ENCODE data around the gene BDP1.
"Not testable (repeated sequence)": the region's sequence is repeated elsewhere in the genome, so short reads cannot be mapped to it uniquely, and the experiment has no call there.

BDP1 gene

DNA sequence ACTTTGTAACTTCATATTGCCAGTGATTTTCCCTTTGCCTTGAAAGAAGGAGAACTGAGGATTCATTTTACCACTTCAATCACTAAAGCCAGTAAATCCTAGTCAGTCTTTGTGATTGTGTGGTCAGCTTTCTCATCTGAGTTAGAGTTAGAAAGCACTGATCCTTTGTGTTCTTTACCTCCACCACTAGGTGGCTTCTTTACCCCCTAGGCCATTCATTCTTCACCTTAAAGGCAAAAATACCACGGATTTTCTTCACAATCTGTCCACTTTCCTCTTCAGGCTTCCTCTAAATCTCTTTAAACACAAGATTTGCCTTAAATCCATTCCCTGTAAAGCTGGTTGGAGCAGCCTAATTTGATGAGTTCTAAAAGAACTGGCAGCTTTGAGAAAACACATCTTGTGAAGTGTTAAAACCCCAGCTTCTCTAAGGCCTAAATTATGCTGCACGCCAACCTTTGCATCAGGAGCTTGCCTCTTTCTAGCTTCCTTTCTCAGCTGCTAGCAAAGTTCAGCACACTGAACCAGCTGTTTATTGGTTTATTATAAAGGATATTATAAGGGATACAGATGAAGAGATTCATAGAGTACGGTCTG is 20.4 kb downstream of the BDP1 start:
- Histone ChIP-seq H3K9ac (ENCODE audit: low read length) (no peak overlapping the region), H3K4me3 (ENCODE audit: low read length) (no peak overlapping the region), H3K4me1 (ENCODE audit: control insufficient read depth, insufficient read depth, low read length) (peaks cover 12% of the 10 kb centered on the region), H3K27me3 (replicated peaks; ENCODE audit: control insufficient read depth, insufficient read depth, low read length) (no peaks in the 10 kb centered on the region), H3K36me3 (ENCODE audit: control insufficient read depth, insufficient read depth, low read length, severe bottlenecking) (peaks cover 39% of the 10 kb centered on the region), H3K9me3 (ENCODE audit: control insufficient read depth, low read length) (no peaks in the 10 kb centered on the region)
- DNase-seq (ENCODE audit: low read depth) = peak; percentile 36

DNA sequence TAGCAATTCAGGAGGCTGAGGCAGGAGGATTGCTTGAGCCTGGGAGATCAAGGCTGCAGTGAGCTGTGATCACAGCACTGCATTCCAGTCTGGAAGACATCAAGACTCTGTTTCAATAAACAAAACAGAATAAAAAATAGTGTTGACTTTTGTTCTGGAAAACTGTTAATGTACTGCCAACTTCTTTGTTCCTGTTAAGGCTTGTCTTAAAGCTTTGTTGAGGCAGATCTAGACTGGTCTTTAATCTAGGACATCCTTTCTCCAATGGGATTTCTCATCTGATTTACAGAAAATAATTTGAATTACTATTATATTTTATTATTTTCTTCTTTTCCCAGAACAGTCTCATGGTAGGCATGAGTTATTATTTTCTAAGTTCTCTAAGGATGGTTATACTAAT is 26.0 kb downstream of the BDP1 start:
- no peaks in the 10 kb centered on the region for H3K9me3 ChIP-seq (ENCODE audit: control insufficient read depth, low read length)
- no peak overlapping the region for H3K9ac ChIP-seq (ENCODE audit: low read length)
- no peak overlapping the region for H3K4me3 ChIP-seq (ENCODE audit: low read length)
- H3K4me1 ChIP-seq (ENCODE audit: control insufficient read depth, insufficient read depth, low read length) = peaks cover 21% of the 10 kb centered on the region
- H3K27me3 ChIP-seq (replicated peaks; ENCODE audit: control insufficient read depth, insufficient read depth, low read length) = no peaks in the 10 kb centered on the region
- peaks cover 51% of the 10 kb centered on the region for H3K36me3 ChIP-seq (ENCODE audit: control insufficient read depth, insufficient read depth, low read length, severe bottlenecking)
- DNase-seq (ENCODE audit: low read depth) = no peak

DNA sequence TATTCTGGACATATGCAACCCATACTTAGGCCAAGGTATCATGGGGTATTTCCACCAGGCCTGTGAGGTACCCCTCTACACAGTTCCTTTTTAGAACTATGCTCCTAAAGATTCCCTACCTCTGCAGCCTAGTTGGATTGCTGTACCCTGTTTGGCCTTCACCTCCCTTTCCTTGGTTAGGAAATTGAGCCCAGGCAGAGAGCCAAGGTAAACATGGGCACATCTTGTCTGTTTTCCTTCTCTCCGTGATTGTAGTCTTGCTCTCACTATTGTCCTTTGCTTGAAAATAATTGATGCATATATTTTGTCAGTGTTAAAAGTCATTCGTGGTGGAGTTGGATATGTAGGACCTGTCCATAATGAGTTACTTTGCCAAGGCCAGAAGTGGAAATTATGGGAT is 26.7 kb downstream of the BDP1 start:
- peaks cover 21% of the 10 kb centered on the region for H3K4me1 ChIP-seq (ENCODE audit: control insufficient read depth, insufficient read depth, low read length)

DNA sequence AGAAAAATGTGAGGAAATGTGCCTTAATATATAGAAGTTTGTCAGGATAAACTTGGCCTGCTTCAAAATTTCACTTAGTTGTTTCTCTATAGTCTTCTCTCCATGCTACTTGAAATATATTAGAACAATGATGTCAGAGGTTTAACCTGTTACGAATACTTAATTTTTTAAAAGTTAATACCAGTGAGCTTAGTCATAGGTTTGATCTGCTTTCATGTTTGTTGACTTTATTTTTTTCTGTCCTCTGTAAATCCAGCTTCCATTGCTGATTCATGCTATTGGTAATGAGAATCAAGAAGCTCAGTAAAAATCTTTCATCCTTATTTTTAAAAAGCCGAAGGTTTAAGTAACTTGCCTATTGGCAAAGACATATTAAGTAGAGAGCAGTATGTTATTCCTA is 27.9 kb downstream of the BDP1 start:
- DNase-seq (ENCODE audit: low read depth) = peak; percentile 55

More for the DNA sequence above, 26.7 kb downstream of the BDP1 start:
- H3K9me3 ChIP-seq (ENCODE audit: control insufficient read depth, low read length) = no peaks in the 10 kb centered on the region
- H3K36me3 ChIP-seq (ENCODE audit: control insufficient read depth, insufficient read depth, low read length, severe bottlenecking) = peaks cover 58% of the 10 kb centered on the region
- no peak overlapping the region for H3K9ac ChIP-seq (ENCODE audit: low read length)
- no peaks in the 10 kb centered on the region for H3K27me3 ChIP-seq (replicated peaks; ENCODE audit: control insufficient read depth, insufficient read depth, low read length)
- DNase-seq (ENCODE audit: low read depth) = peak; percentile 72
- no peak overlapping the region for H3K4me3 ChIP-seq (ENCODE audit: low read length)

DNA sequence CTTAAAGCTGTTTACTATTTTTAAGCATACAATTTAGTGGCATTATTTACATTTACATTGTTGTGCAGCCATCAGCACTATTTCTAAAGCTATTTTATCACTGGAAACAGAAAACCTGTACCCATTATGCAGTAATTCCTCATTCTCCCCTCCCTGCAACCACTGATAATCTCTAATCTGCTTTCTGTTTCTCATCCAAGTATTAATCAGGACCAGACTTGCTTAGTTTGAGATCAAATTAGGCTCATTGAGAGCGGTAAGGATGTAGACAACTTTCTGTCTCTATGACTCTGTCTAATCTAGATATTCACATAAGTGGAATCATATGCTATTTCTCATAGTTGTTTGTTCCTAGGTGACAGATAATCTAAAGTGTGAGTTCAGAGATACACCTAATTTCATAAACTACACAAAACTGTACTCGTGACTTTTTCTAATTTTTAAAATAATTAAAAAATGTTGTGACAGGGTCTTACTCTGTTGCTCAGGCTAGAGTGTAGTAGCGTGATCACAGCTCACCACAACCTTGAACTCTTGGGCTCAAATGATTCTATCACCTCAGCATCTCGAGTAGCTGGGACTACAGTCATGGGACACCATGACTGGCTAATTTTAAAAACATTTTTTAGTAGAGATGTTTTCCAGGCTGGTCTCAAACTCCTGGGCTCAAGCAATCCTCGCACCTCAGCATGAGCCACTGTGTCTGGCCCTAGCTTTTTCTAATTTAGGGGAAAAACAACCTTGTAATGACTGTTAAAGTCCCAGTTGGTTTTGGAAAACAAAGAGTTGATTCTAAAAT is 37.6 kb downstream of the BDP1 start:
- DNase-seq (ENCODE audit: low read depth) = no peak
- Histone ChIP-seq H3K27me3 (replicated peaks; ENCODE audit: control insufficient read depth, insufficient read depth, low read length) (no peaks in the 10 kb centered on the region), H3K4me3 (ENCODE audit: low read length) (no peak overlapping the region), H3K9ac (ENCODE audit: low read length) (no peak overlapping the region), H3K36me3 (ENCODE audit: control insufficient read depth, insufficient read depth, low read length, severe bottlenecking) (peaks cover 85% of the 10 kb centered on the region), H3K4me1 (ENCODE audit: control insufficient read depth, insufficient read depth, low read length) (peaks cover 7% of the 10 kb centered on the region), H3K9me3 (ENCODE audit: control insufficient read depth, low read length) (no peaks in the 10 kb centered on the region)

More for the DNA sequence above, 27.9 kb downstream of the BDP1 start:
- H3K4me3 ChIP-seq (ENCODE audit: low read length) = no peak overlapping the region
- H3K36me3 ChIP-seq (ENCODE audit: control insufficient read depth, insufficient read depth, low read length, severe bottlenecking) = peaks cover 67% of the 10 kb centered on the region
- no peaks in the 10 kb centered on the region for H3K9me3 ChIP-seq (ENCODE audit: control insufficient read depth, low read length)
- H3K9ac ChIP-seq (ENCODE audit: low read length) = no peak overlapping the region
- H3K27me3 ChIP-seq (replicated peaks; ENCODE audit: control insufficient read depth, insufficient read depth, low read length) = no peaks in the 10 kb centered on the region
- peaks cover 21% of the 10 kb centered on the region for H3K4me1 ChIP-seq (ENCODE audit: control insufficient read depth, insufficient read depth, low read length)

DNA sequence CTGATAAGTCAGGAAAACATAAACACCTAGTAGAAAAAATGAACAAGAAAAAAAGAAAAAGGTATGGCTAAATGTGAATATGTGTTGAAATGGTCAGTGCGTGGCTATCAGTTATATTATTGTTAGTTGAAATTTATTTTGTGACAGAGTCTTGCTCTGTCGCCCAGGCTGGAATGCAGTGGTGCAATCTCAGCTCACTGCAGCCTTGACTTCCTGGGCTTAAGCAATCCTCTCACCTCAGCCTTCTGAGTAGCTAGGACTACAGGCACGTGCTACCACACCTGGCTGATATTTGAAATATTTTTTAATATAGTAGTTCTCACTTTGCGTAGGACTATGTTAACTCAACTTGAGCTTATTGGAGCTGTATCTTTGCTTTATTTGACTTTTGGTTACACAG is 38.8 kb downstream of the BDP1 start:
- H3K9me3 ChIP-seq (ENCODE audit: control insufficient read depth, low read length); DNase-seq (ENCODE audit: low read depth): not testable (repeated sequence)
- peaks cover 75% of the 10 kb centered on the region for H3K36me3 ChIP-seq (ENCODE audit: control insufficient read depth, insufficient read depth, low read length, severe bottlenecking)

DNA sequence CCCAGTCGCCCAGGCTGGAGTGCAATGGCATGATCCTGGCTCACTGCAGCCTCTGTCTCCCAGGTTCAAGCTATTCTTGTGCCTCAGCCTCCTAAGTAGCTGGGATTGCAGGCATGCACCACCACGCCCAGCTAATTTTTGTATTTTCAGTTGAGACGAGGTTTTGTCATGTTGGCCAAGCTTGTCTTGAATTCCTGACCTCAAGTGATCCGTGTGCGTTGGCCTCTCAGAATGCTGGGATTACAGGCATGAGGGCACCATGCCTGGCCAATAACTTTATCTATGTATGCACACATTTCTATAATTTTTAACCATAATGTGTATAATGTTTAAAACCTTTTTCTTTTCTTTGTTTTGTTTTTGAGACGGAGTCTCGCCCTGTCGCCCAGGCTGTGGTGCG is 43.3 kb downstream of the BDP1 start:
- H3K9me3 ChIP-seq (ENCODE audit: control insufficient read depth, low read length); H3K9ac ChIP-seq (ENCODE audit: low read length); H3K4me3 ChIP-seq (ENCODE audit: low read length); H3K27me3 ChIP-seq (replicated peaks; ENCODE audit: control insufficient read depth, insufficient read depth, low read length); DNase-seq (ENCODE audit: low read depth): not testable (repeated sequence)
- H3K36me3 ChIP-seq (ENCODE audit: control insufficient read depth, insufficient read depth, low read length, severe bottlenecking) = peaks cover 67% of the 10 kb centered on the region
- peaks cover 18% of the 10 kb centered on the region for H3K4me1 ChIP-seq (ENCODE audit: control insufficient read depth, insufficient read depth, low read length)

More for the DNA sequence above, 38.8 kb downstream of the BDP1 start:
- not testable (repeated sequence) for H3K27me3 ChIP-seq (replicated peaks; ENCODE audit: control insufficient read depth, insufficient read depth, low read length); H3K9ac ChIP-seq (ENCODE audit: low read length); H3K4me3 ChIP-seq (ENCODE audit: low read length)
- H3K4me1 ChIP-seq (ENCODE audit: control insufficient read depth, insufficient read depth, low read length) = peaks cover 11% of the 10 kb centered on the region

DNA sequence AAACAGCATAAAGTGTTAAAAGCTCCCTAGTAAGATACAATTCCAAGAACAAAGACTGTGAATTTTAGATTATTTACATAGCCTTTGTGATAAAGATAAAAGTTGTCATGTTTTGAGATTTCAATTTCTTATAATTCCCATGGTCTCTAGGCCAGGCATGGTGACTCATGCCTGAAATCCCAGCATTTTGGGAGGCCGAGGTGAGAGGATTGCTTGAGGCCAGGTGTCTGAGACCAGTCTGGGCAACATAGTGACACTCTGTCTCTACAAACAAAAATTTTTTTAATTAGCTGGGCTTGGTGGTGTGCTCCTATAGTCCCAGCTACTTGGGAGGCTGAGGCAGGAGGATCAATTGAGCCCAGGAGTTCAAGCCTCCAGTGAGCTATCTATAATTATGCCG is 48.1 kb downstream of the BDP1 start:
- Histone ChIP-seq H3K27me3 (replicated peaks; ENCODE audit: control insufficient read depth, insufficient read depth, low read length) (no peaks in the 10 kb centered on the region), H3K9ac (ENCODE audit: low read length) (no peak overlapping the region), H3K4me3 (ENCODE audit: low read length) (no peak overlapping the region), H3K9me3 (ENCODE audit: control insufficient read depth, low read length) (no peaks in the 10 kb centered on the region), H3K36me3 (ENCODE audit: control insufficient read depth, insufficient read depth, low read length, severe bottlenecking) (peaks cover 75% of the 10 kb centered on the region), H3K4me1 (ENCODE audit: control insufficient read depth, insufficient read depth, low read length) (peaks cover 14% of the 10 kb centered on the region)
- DNase-seq (ENCODE audit: low read depth) = no peak

- no peaks in the 10 kb centered on the region for H3K9me3 ChIP-seq (ENCODE audit: control insufficient read depth, low read length)
- H3K4me3 ChIP-seq (ENCODE audit: low read length) = no peak overlapping the region
- H3K27me3 ChIP-seq (replicated peaks; ENCODE audit: control insufficient read depth, insufficient read depth, low read length) = no peaks in the 10 kb centered on the region
- no peaks in the 10 kb centered on the region for H3K4me1 ChIP-seq (ENCODE audit: control insufficient read depth, insufficient read depth, low read length)
- H3K9ac ChIP-seq (ENCODE audit: low read length) = no peak overlapping the region
- DNase-seq (ENCODE audit: low read depth) = no peak
- peaks cover 64% of the 10 kb centered on the region for H3K36me3 ChIP-seq (ENCODE audit: control insufficient read depth, insufficient read depth, low read length, severe bottlenecking)
These were observed 66.7 kb downstream of the BDP1 start for GRCh38 chr5:71522151-71522550.

- H3K27me3 ChIP-seq (replicated peaks; ENCODE audit: control insufficient read depth, insufficient read depth, low read length); DNase-seq (ENCODE audit: low read depth); H3K9me3 ChIP-seq (ENCODE audit: control insufficient read depth, low read length); H3K4me3 ChIP-seq (ENCODE audit: low read length); H3K9ac ChIP-seq (ENCODE audit: low read length); H3K4me1 ChIP-seq (ENCODE audit: control insufficient read depth, insufficient read depth, low read length): not testable (repeated sequence)
- H3K36me3 ChIP-seq (ENCODE audit: control insufficient read depth, insufficient read depth, low read length, severe bottlenecking) = peaks cover 29% of the 10 kb centered on the region
These were observed 70.2 kb downstream of the BDP1 start for GRCh38 chr5:71525611-71526010.

GRCh38 chr5:71528206-71528605 is 72.8 kb downstream of the BDP1 start:
- Histone ChIP-seq H3K9me3 (ENCODE audit: control insufficient read depth, low read length) (no peaks in the 10 kb centered on the region), H3K4me1 (ENCODE audit: control insufficient read depth, insufficient read depth, low read length) (peaks cover 13% of the 10 kb centered on the region), H3K36me3 (ENCODE audit: control insufficient read depth, insufficient read depth, low read length, severe bottlenecking) (peaks cover 12% of the 10 kb centered on the region), H3K9ac (ENCODE audit: low read length) (no peak overlapping the region), H3K27me3 (replicated peaks; ENCODE audit: control insufficient read depth, insufficient read depth, low read length) (no peaks in the 10 kb centered on the region), H3K4me3 (ENCODE audit: low read length) (no peak overlapping the region)
- peak; percentile 13 for DNase-seq (ENCODE audit: low read depth)
